ENCODE results near the gene MYL12A. TPM values are rescaled to one million over a fixed set of nuclear protein-coding genes. Genes with fewer than 3 reads are reported as not detected.

MYL12A gene
- total RNA-seq, 1 experiment from 2014 or later: 284 TPM

GRCh38 chr18:3255611-3256165, 8.1 kb downstream of the MYL12A start:
- Histone ChIP-seq H2BK12ac (ENCODE audit: insufficient read length, low read depth, low read length) (no peak overlapping the region), H4K91ac (ENCODE audit: insufficient read length, low read depth, low read length) (no peak overlapping the region), H2BK15ac (ENCODE audit: low read depth, low read length) (no peak overlapping the region), H3K4me2 (ENCODE audit: insufficient read depth, insufficient read length, low read length) (no peak overlapping the region), H3K18ac (ENCODE audit: insufficient read length, low read depth, low read length) (no peak overlapping the region), H3K79me2 (ENCODE audit: insufficient read depth, low read length) (no peaks in the 10 kb centered on the region; the same call in 1 of the 2 replicates), H2BK20ac (ENCODE audit: low read depth, low read length, poor library complexity, severe bottlenecking) (no peak overlapping the region), H2BK120ac (ENCODE audit: low read depth, low read length, poor library complexity, severe bottlenecking) (no peak overlapping the region), H3K9ac (ENCODE audit: extremely low read depth, insufficient read length, low read length) (no peak overlapping the region), H4K5ac (ENCODE audit: insufficient read length, low read depth, low read length) (no peak overlapping the region), H2BK5ac (ENCODE audit: insufficient read length, low read length) (no peak overlapping the region), H4K8ac (replicated peaks; ENCODE audit: insufficient read length, low read depth, low read length) (no peak overlapping the region), H3K27me3 (ENCODE audit: insufficient read depth, low read length) (no peaks in the 10 kb centered on the region), H3K56ac (ENCODE audit: insufficient read length, low read depth, low read length) (no peak overlapping the region), H2AK5ac (ENCODE audit: insufficient read length, low read length) (no peak overlapping the region), H3T11ph (ENCODE audit: low read length) (no peak overlapping the region), H3K4ac (ENCODE audit: low read depth, low read length) (no peak overlapping the region), H3K14ac (ENCODE audit: insufficient read depth, low read length) (no peak overlapping the region), H3K79me1 (ENCODE audit: insufficient read depth, low read depth, low read length, poor library complexity, severe bottlenecking) (no peaks in the 10 kb centered on the region), H3K23me2 (ENCODE audit: insufficient read length, low read depth, low read length, poor library complexity, severe bottlenecking) (no peaks in the 10 kb centered on the region), H2AFZ (ENCODE audit: low read length) (no peak overlapping the region), H3K27ac (ENCODE audit: insufficient read length, low read depth, low read length) (no peak overlapping the region), H4K20me1 (ENCODE audit: control insufficient read depth, insufficient read depth, insufficient read length) (no peaks in the 10 kb centered on the region), H3K23ac (ENCODE audit: insufficient read length, low read depth, low read length) (no peak overlapping the region), H3K9me3 (ENCODE audit: control insufficient read depth, low read depth, low read length) (no peaks in the 10 kb centered on the region), H3K4me1 (ENCODE audit: insufficient read depth, low read length) (no peaks in the 10 kb centered on the region)
- H3K9me3 Mint-ChIP-seq: no peaks in the 10 kb centered on the region; a peak in 1 of 5 replicates
- peaks cover 34 to 51% (median 51%) of the 10 kb centered on the region in 3 experiments for H3K36me3 Mint-ChIP-seq (ENCODE audit: insufficient read depth in 1 of 3, low read depth in 3 of 3)
- H3K27ac Mint-ChIP-seq: peak overlapping the region in 1 of 3 experiments; percentile 42; a peak in 2 of 7 replicates
- no peak for DNase-seq
- no peaks in the 10 kb centered on the region for H3K27me3 Mint-ChIP-seq (ENCODE audit: low read depth)
- no peak for TF ChIP-seq CTCF (conservative IDR thresholded peaks at IDR 0.05)
- H3K4me3 Mint-ChIP-seq: no peak overlapping the region
- peaks cover 19 to 31% of the 10 kb centered on the region in 2 experiments for H3K4me1 Mint-ChIP-seq
- no CpG with 5 or more reads among the region's 5 CpGs for WGBS (ENCODE audit: extremely low coverage, insufficient read length, low lambda C conversion rate)
